ENCODE results near the gene ABCD3.
A peak's percentile ranks its signal among the peaks of the same experiment; 100 is the strongest.

The ABCD3 gene

GRCh38 chr1:94399453-94399852 lies 18.7 kb upstream of the ABCD3 start:
- no peak overlapping the region for H3K27ac ChIP-seq
- TF ChIP-seq CTCF (conservative IDR thresholded peaks at IDR 0.05): no peak

DNA sequence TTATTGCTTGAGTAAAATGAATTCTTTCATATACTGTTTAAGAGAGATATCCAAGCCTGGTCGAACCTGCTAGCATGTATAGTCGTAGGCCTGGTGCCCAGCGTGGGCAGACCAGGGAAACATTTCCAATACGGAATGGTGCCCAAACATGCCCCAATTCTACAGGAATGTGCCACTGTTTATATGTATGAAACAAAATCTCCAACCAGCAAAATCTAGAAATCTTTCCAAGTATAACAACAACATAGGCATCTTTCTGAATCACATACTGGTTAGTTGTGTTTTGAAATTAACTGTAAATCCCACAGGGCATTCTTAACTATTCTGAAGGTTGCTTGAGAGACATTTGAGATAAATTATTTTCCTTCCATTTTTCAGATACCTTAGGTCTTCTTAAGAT lies 17.0 kb upstream of the ABCD3 start:
- no peak overlapping the region for H3K27ac ChIP-seq
- TF ChIP-seq CTCF (conservative IDR thresholded peaks at IDR 0.05): no peak

DNA sequence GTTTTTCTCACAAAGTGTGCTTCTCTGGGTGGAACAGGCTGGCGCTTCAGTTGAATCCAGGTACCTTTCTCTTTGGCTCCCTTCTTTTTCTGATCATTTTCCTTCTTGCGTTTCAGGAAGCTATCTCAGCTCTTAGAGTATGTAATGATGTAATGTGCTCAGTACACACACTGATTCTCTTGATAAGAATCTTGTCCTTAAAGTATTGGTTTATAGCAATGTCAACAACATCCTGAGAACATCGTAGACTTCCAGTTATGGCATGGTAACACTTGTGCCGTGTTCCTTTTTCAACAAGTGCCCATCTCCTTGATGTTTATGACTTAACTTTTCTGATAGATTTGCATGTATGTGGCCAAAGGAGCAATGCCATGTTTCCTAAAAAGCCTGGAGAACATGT lies 11.7 kb upstream of the ABCD3 start:
- TF ChIP-seq CTCF (conservative IDR thresholded peaks at IDR 0.05): no peak
- peak overlapping the region; percentile 38 for H3K27ac ChIP-seq

DNA sequence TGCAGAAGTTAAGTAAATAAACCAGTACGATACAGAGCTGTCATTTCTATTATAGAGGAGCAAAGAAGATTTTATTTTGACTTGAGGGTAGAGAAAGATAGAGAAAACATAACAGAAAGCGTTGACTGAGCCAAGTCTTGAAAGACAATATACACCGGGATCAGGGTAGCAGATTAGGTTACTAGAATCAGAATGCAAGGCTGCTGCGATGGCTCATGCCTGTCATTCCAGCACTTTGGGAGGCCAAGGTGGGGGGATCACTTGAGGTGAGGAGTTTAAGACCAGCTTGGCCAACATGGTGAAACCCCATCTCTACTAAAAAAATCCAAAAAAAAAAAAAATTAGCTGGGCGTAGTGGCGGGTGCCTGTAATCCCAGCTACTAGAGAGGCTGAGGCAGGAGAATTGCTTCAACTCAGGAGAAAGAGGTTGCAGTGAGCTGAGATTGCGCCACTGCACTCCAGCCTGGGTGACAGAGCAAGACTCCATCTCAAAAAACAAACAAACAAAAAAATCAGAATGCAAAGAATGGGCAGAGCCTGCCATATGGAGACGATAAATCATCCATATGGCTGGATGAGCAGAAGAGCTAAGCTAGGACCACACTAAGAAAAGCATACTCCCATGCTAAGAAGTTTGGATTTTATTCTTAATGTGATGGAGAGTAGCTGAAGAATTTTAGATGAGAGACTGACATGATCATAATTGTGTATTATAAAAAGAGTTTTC lies 9.9 kb upstream of the ABCD3 start:
- no peak for TF ChIP-seq CTCF (conservative IDR thresholded peaks at IDR 0.05)
- 0 out of 2 replicates have a peak overlapping the region, but pooled peaks have one; percentile 38 for H3K27ac ChIP-seq

DNA sequence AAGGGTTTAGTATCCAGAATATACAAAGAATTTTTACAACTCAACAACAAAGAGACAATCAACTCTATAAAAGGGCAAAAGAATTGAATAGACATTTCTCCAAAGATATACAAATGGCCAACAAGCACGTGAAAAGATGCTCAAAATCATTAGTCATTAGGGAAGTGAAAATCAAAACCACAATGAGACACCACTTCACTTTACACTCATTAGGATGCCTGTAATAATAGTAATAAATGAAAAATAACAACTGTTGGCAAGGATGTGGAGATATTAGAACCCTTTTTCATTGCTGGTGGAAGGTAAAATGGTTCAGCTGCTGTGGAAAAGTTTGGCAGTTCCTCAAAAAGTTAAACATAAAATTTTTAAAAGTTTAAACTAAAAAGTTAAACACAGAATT lies 7.0 kb upstream of the ABCD3 start:
- no peak overlapping the region for H3K27ac ChIP-seq
- TF ChIP-seq CTCF (conservative IDR thresholded peaks at IDR 0.05): no peak

- TF ChIP-seq CTCF (conservative IDR thresholded peaks at IDR 0.05): no peak
- no peak overlapping the region for H3K27ac ChIP-seq
These were observed 4.9 kb upstream of the ABCD3 start for GRCh38 chr1:94413311-94413710.

GRCh38 chr1:94416901-94417727 lies 1.1 kb upstream of the ABCD3 start:
- peak overlapping the region; percentile 83 for H3K27ac ChIP-seq
- TF ChIP-seq CTCF (conservative IDR thresholded peaks at IDR 0.05): no peak
